ENCODE measurements around the gene ADARB1.
"Not testable (repeated sequence)": the region's sequence is repeated elsewhere in the genome, so short reads cannot be mapped to it uniquely, and the experiment has no call there.

The ADARB1 gene

GRCh38 chr21:45074048-45074817 lies at the start of gene ADARB1:
ADARB1 (plus strand) TSS chr21:45074580; CDS start chr21:45171657, 97,077 bp downstream.
- DNase-seq = peak; percentile 47 to 66

DNA sequence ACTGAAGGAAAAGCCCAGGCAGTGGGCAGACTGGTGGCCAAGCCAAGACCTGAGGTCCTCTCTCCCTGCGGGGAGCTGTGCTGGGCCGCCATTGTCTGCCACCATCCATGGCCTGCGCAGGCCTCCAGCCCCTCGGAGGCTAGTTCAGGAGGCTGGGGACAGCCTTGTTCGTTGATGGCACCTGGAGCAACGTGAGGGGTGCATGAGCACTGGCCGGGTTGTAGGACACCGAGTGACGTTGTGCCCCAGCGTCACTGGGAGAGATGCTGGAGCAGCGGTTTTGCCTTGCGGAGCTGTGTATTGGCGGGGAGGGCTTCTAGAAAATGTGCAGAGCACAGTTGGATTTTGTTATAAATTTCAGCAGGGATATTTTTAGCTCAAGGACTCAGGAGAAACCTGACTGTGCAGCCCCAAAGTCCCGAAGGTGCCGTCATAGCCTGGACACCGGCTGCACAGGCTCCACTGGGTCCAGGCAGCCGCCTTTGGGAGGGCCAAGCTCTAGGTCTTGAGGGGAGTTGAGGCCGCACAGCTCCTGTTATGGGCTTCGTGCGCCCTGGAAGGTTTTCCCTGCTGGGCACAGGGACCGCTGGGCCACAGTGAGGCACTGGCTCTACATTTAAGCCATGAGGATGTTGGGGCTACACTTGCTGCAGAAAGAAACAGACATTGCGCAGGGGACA lies 48.2 kb upstream of the ADARB1 start:
- DNase-seq = no peak

DNA sequence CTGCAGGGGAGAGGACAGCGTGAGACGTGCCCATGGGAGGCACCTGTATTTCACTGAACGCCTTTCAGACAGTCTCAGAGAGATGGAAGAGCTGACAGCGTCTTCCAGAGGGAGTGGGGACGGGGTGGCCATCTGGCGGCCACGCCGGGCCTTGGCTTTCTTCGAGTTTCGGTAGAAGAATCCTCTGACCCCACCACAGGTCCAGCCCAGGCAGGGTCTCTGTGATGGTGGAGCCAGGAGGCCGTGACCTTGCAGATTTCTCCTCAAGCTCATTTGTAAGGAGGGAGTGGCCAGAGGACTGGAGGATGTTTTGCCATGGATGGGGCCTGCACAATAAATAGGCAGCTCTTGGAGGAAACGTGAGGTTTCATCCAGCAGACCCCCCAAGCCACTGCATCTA lies 47.6 kb upstream of the ADARB1 start:
- no peak for DNase-seq

- no peak for DNase-seq
Observed at GRCh38 chr21:45027241-45028196, 46.9 kb upstream of the ADARB1 start.

- not testable (repeated sequence) for DNase-seq
Observed at GRCh38 chr21:45028645-45029044, 45.7 kb upstream of the ADARB1 start.

- no peak for DNase-seq
Observed at GRCh38 chr21:45029298-45029947, 45.0 kb upstream of the ADARB1 start.

DNA sequence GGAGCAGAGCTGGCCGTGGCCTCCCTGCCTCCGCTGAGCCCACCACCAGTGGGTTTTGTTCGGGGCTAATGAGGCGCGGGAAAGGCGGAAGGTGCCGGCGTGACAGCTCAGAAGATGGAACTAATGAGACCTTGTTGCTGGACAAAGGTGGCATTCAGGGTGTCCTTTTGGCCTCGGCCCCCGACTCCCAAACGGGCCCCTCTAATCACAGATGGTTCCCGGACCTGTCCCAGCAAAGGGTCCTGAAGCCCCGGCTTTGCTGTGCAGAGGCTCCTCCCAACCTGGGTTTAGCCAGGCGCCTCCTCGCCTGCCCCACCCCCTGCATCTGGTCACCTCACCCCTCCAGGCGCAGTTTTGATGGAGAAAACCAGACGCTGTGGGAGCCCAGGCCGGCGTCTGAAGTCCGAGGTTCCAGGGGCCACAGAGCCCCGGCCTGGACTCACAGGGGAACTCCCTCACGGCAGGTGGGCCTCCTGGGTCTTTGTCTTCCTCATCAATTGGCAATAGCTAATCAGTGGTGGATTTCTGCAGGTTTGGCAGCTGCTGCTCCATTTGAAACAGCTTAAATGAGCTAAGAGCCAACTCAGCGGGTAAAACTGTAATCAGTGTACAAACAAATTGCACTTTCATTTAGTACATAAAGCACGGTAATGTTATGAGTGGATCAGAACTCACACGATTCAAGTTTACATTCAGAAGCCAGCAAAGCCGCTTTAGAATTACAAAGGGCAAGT lies 44.3 kb upstream of the ADARB1 start:
- no peak for DNase-seq

DNA sequence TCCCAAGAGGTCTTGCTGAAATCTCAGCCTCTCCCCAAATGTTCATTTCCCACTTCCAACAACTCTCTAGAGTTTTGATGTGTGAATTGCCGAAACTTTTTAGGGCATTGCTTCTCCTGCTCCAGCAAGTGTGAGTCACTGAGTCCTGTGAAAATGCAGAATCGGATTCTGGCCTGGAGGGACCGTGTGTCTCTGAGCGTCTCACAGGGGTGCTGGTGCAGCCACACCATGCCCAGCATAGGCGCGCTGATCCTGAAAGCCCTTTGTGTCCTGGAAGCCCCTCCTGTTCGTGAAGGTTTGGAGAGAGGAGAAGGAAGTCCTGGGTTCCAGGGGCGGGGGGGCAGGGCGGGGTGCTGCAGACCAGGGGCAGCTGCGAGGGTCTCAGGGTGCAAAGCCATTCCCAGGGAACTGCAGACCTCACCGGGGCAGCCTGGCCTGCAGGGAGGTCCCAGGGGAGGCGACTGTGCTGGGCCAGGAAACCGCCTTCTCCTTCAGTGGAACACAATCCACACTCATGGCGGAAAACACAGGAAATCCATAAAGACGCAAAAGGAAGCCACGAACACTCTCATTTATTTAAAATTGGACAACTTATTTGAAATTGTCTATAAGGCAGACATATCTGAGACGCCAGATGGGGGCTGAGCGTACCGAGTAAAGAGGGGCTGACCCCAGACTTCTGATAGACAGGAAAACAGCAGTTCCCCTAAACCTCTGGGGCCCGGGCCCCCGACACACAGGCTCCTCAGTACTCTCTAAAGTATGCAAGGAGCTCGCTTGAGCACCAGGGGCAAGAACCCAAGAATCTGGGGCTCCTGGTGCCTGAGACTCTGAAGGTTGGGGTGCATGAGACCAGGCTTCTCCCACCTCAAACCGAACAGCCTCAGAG lies 43.5 kb upstream of the ADARB1 start:
- no peak for DNase-seq

GRCh38 chr21:45031571-45032191 lies 42.7 kb upstream of the ADARB1 start:
- no peak for DNase-seq

DNA sequence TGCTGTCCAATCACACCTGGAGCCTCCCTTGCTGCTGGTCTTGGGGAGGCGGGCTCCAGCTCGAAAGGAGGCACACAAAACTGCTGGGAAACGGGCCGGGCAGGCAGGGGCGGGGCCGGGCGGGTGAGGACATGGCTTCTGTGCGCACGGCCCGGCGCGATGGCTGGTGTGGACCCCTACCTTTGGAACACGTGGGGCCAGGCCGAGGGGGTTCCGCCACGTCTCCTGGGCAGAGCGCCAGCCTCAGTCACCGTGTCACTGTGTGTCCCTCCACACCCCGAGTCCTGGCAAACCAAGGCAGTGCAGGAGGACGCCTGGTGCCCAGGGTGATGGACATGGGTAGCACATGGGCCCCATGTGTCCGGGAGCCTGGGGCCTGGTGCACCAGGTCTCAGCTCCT lies 42.0 kb upstream of the ADARB1 start:
- DNase-seq = no peak

- no peak for DNase-seq
Observed at GRCh38 chr21:45032977-45033710, 41.2 kb upstream of the ADARB1 start.

GRCh38 chr21:45033791-45034555 lies 40.4 kb upstream of the ADARB1 start:
- DNase-seq = no peak

DNA sequence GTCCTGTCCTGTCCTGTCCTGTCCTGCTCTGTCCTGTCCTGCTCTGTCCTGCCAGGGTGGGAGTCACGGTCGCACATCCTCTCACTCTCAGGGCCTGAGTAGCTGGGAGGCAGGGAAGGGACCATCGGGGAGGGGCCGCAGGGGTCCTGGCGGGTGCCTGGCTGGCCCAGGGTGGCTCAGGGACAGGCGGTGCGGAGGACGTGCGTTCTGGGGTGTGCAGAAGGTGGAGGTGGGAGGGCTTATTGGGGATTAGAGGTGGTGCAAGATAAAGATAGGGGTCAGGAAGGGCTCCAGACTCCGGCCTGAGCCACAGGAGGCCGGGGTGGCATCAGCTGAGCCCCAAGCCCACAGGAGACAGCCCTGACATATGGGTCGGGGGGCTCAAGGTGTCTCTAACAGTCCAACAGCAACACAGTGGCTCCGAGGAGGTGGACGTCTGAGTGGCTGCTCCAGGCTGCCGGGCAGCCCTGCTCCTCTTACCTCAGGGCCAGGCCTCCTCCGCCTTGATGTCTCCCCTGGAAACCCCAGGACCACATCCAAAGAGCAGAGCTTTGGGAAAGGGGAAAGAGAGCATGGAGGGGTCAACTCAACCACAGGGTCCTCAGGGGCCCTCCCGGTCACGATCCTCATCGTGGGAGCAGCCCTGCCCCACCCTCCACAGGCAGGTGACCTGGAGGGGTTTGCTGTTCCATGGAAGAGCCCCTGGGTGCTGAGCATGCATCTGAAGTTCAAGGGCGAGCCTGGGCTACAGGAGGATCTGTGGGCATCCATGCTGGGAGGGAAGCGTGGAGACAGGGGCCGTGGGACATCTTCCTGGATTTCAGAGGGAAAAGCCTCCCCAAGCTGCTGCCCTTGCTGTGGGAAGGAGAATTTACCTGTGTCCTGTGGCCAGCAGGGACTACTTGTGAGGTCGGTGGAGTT lies 39.6 kb upstream of the ADARB1 start:
- no peak for DNase-seq

DNA sequence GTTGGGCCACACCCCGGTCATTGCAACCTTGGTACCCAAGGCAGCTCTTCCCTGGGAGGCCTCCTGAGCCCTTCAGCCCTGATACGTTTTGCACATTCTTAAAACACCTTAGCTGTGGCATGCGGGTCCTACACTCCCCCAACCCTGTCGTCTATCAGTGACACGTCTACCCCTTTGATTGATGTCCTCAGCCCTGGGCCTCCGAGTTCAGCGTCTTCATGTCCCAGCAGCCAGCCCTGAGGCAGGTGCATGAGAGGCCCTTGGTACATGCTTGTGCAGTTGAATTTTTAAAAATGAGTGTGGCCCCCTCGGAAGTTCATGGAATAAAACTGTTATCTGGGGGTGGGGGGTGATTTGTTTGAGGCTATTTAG lies 38.9 kb upstream of the ADARB1 start:
- DNase-seq = no peak

DNA sequence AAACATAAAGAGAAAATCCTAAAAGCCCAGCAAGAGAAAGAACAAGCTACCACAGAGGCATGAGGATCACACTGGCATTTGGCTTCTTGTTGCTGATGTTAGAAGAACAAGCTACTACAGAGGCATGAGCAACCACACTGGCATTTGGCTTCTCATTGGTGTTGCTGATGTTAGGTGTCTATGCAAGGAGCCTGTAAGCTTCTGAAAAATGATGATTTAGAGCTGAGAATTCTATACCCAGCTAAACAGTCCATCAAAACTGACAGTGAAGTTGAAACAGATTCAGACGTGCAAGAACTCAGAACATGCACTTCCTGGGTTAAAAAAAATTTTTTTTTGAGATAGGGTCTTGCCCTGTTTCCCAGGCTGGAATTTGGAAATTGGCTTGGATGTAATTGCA lies 37.8 kb upstream of the ADARB1 start:
- DNase-seq = no peak

GRCh38 chr21:45037986-45038385 lies 36.4 kb upstream of the ADARB1 start:
- no peak for DNase-seq

- DNase-seq = no peak
Observed at GRCh38 chr21:45039317-45040156, 34.8 kb upstream of the ADARB1 start.
